IgD-negative memory B cell (primary cell): ENCODE data around the gene SOX6. TPM values are rescaled to one million over a fixed set of nuclear protein-coding genes. Genes with fewer than 3 reads are reported as not detected.

ENCODE experiments used
- H3K27ac Mint-ChIP-seq, 3 donors: one replicate each; pipeline ENCODE4 v1.8.0; 2020 to 2022; ENCODE audit warnings: mild to moderate bottlenecking in 3 of 3, mixed read lengths in 3 of 3, moderate library complexity in 1 of 3
- H3K27me3 Mint-ChIP-seq: one replicate; pipeline ENCODE4 v1.8.0; 2021; ENCODE audit warnings: mixed read lengths
- H3K36me3 Mint-ChIP-seq: one replicate; pipeline ENCODE4 v1.8.0; 2020; ENCODE audit warnings: mild to moderate bottlenecking, mixed read lengths
- H3K4me1 Mint-ChIP-seq, 3 donors: one replicate each; pipeline ENCODE4 v1.8.0; 2020 to 2022; ENCODE audit warnings: mixed read lengths in 3 of 3, mild to moderate bottlenecking in 1 of 3
- H3K4me3 Mint-ChIP-seq, 4 donors: one replicate each; pipeline ENCODE4 v1.8.0; 2020 to 2022; ENCODE audit warnings: mild to moderate bottlenecking in 4 of 4, mixed read lengths in 4 of 4, moderate library complexity in 3 of 4
- H3K9me3 Mint-ChIP-seq, 3 donors: one replicate each; pipeline ENCODE4 v1.8.0; 2020 to 2021; ENCODE audit warnings: mixed read lengths in 3 of 3, mild to moderate bottlenecking in 1 of 3
- polyA plus RNA-seq: library from polyadenylated mRNA; unstranded; fragments of 300-500 nt; fragmentation: Illumina TruSeq; gene quantifications from one replicate; pipeline ENCODE4 v1.2.3, GENCODE V29; 2021

SOX6 gene
- polyA plus RNA-seq, 1 donor from 2014 or later: not detected

DNA sequence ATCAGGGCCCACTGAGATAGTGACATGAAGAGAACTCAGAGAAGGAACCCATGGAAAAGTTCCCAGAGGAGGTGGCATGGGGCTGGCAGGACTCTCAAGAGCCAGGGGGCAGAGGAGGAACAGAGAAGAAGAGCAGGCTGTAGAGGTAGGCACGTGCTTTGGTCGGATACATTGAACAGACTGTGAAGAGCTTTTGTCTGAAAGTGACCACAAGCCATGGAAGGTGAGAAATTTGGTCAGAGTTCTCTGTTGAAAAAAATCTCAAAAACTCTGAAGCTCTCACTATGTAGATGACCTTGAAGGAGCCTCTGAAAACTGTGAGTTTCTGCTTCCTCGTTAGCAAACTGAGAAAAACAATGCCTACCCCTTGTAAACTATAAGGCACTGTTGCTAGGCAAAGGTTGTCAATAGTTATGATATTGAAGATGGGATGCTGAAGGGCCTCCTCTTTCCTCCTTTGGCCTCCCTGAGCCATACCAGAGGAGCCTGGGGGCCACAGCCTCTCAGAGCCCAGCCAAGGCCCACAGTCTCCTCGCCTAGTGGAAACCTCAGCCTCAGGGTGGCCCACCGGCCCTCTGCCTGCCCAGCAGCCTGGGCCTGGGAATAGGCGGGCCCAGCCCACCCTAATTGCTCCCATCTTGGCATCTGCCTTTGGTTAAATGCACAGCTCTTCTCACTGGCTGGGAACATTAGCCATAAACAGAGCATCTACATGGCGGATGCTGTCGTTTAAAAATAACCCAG is 415.7 kb downstream of the SOX6 start:
- Mint-ChIP-seq H3K27me3 (peaks cover 6% of the 10 kb centered on the region), H3K27ac (no peak overlapping the region), H3K9me3 (peaks cover 0 to 7% (median 0%) of the 10 kb centered on the region in 3 donors), H3K36me3 (no peaks in the 10 kb centered on the region), H3K4me3 (no peak overlapping the region), H3K4me1 (no peaks in the 10 kb centered on the region)

DNA sequence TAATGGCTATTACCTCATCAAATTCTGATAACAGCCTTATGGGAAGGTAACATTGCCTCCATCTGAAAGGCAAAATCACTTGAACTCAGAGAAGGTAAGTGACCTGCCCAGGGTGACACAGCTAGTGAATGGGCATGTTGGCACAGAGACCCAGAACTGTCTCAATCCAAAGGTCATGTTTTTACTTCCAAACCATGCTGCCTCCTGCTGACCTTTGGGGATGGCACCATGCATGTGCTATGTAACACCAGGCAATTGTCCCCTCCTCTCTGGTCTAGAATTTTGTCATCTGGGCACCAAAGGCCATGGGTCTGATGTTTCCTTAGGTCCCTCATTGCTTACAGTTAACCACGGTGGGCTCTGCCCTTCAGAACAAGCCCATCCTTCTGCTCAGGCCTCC is 417.4 kb downstream of the SOX6 start:
- H3K9me3 Mint-ChIP-seq: peaks cover 0 to 3% (median 0%) of the 10 kb centered on the region in 3 donors
- H3K27me3 Mint-ChIP-seq: peaks cover 6% of the 10 kb centered on the region
- no peak overlapping the region for H3K27ac Mint-ChIP-seq
- H3K4me3 Mint-ChIP-seq: no peak overlapping the region
- H3K4me1 Mint-ChIP-seq: no peaks in the 10 kb centered on the region
- no peaks in the 10 kb centered on the region for H3K36me3 Mint-ChIP-seq

DNA sequence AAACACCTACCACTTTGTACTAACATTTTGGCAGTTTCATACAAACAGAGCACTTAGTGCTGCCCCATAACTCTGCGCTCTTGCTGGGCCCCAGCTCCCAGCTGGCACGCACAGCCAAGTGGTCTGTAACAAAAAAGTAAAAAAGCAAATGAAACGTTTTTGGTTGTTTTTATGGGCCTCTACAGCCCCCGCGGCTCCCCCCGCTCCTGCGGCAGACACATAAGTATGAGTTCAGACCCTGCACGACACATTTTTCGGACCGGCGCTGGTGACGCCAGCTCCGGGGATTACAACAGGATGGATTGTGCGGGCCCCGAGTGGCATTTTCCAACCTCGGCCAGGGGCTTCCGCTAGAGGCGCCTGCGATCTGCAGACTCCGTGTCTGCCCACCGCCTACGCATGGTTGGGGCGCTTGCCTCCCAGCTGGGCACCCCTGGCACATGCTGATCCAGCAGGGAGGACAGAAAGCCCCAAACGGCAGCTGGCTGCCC is 418.2 kb downstream of the SOX6 start:
- H3K4me1 Mint-ChIP-seq: no peaks in the 10 kb centered on the region
- no peaks in the 10 kb centered on the region for H3K36me3 Mint-ChIP-seq
- H3K9me3 Mint-ChIP-seq: peaks cover 0 to 3% (median 0%) of the 10 kb centered on the region in 3 donors
- H3K27me3 Mint-ChIP-seq: peaks cover 6% of the 10 kb centered on the region
- H3K4me3 Mint-ChIP-seq: no peak overlapping the region
- H3K27ac Mint-ChIP-seq: no peak overlapping the region

DNA sequence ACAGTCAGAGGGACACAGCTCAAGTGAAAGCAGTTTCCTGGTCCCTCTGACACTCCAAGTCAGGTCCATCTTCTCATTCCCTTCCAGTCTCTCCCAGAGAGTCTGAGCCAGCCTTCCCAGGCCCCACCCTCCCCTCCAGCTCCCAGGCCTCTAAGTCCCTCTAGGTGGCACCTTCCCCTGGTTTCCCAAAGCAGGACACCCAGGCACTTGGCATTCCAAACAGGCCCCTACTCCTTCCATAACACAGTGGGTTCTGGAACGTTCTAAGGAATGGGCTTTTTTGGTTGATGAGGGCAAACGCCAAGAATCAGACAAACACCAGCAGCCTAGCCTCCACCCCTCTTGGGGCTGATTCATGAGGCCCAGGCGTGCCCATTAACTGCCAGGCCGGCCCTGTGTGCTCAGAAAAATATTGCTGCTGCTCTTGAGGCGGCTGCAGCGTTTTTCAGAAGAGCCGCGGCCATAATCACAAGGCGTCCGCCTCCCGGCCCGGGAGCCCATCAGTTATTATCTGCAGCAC is 418.7 kb downstream of the SOX6 start:
- H3K27ac Mint-ChIP-seq: no peak overlapping the region
- peaks cover 6% of the 10 kb centered on the region for H3K27me3 Mint-ChIP-seq
- no peak overlapping the region for H3K4me3 Mint-ChIP-seq
- no peaks in the 10 kb centered on the region for H3K36me3 Mint-ChIP-seq
- H3K9me3 Mint-ChIP-seq: peaks cover 0 to 3% (median 0%) of the 10 kb centered on the region in 3 donors
- H3K4me1 Mint-ChIP-seq: no peaks in the 10 kb centered on the region

DNA sequence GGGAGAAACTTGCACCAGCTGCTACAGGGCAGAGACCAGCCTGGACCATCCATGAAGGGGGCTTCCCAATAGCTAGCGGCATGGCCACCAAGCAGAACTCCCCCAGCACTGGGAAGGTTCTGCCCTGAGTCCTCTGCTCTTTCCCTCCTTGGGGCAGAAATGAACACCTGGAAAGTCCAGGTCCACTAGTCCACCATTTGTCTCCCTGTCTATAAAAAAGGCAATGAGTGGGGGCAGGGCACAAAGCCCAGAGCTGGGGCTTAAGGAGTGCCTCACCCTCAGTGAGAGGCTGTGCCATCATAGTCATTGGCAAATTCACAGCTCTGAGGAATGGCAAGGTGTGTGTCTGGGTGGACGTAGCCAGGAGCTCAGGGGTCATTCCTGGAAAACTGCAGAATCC is 420.3 kb downstream of the SOX6 start:
- H3K36me3 Mint-ChIP-seq: no peaks in the 10 kb centered on the region
- H3K27ac Mint-ChIP-seq: no peak overlapping the region
- no peaks in the 10 kb centered on the region for H3K4me1 Mint-ChIP-seq
- H3K4me3 Mint-ChIP-seq: no peak overlapping the region
- H3K27me3 Mint-ChIP-seq: peaks cover 5% of the 10 kb centered on the region
- H3K9me3 Mint-ChIP-seq: peaks cover 0 to 6% (median 5%) of the 10 kb centered on the region in 3 donors

DNA sequence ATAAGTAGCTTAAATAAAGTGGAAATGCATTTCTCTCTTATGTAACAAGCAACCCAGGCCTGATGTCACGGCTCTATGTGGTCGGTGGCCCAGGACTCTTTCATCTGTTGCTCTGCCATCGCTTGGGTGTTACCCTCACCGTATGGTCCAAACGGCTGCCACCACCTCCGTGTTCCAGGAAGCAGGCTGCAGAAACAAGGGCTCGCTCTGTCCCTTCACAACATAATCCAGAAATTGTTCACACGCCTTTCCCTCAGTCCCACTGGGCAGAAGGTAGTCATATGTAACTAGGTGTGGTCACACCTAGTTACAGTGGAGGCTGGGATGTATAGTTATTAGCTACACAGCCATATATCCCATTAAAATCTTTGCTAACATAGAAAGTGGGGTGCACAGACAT is 421.0 kb downstream of the SOX6 start:
- H3K27ac Mint-ChIP-seq: no peak overlapping the region

DNA sequence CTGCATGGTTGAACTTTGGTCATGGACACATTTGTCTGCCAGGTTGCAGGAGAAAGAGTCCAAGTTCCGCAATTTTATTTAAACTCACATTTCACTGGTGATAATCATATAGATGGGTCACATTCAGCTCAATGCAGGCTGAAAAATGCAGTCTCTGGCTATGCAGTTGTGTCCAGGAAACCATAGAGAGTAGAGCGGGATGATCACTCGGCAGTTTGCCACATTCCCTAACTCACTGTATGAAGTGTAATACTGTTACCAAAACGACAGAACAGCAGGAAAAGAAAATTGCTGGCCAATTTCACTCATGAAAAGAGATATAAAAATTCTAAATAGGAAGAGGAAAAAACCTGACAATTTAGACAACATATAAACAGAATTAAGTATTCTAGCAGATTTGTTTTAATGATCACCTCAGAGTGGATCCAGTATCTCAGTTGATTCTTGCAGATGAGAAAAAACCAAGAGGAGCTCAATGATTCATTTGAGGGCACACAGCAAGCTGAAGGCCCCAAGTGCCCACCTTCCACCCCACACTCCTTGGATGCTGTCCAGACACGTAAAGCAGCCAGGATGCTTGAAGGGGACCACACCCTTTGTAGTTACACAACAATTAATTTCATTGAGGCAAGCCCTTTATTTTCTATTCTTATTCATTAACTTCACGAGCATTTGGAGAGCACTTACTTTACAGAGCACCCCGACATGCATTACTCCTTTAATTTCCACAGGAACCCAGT is 422.3 kb downstream of the SOX6 start:
- H3K27ac Mint-ChIP-seq: no peak overlapping the region
- H3K4me1 Mint-ChIP-seq: no peaks in the 10 kb centered on the region
- H3K27me3 Mint-ChIP-seq: no peaks in the 10 kb centered on the region
- peaks cover 0 to 10% (median 5%) of the 10 kb centered on the region in 3 donors for H3K9me3 Mint-ChIP-seq
- no peak overlapping the region for H3K4me3 Mint-ChIP-seq
- H3K36me3 Mint-ChIP-seq: no peaks in the 10 kb centered on the region

More for the DNA sequence above, 421.0 kb downstream of the SOX6 start:
- Mint-ChIP-seq H3K4me1 (no peaks in the 10 kb centered on the region), H3K4me3 (no peak overlapping the region), H3K9me3 (peaks cover 0 to 10% (median 5%) of the 10 kb centered on the region in 3 donors), H3K36me3 (no peaks in the 10 kb centered on the region), H3K27me3 (peaks cover 4% of the 10 kb centered on the region)

DNA sequence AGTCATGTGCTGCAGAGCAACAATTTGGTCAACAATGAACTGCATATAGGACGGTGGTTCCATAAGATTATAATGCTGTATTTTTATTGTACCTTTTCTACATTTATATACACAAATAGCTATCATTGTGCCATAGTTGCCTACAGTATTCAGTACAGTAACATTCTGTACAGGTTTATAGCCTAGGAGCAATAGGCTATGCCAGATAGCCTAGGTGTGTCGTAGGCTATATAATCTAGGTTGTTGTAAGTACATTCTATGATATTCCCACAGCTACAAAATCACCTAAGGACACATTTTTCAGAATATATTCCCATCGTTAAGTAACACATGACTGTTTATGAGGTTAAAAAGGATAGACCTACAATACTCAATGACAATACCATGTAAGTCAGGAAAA is 423.9 kb downstream of the SOX6 start:
- Mint-ChIP-seq H3K4me1 (no peaks in the 10 kb centered on the region), H3K27me3 (no peaks in the 10 kb centered on the region), H3K27ac (no peak overlapping the region), H3K36me3 (no peaks in the 10 kb centered on the region), H3K9me3 (peaks cover 0 to 10% (median 5%) of the 10 kb centered on the region in 3 donors), H3K4me3 (no peak overlapping the region)

DNA sequence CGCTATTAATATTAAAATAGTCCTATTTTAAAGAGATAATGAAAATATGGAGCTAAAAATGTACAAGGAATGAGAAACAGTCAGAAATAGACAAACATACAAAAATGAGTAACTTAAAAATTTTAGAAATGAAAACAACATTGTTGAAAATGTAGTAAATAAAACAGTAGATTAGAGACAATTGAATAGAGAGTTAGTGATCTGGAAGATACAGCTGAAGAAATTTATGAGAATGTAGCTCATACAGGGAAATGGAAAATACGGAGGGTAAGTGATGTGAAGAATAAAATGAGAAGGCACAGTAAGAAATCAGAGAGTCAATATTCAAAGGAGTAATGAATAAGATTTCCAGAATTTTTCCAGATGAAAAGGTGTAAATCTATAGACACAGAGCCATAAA is 424.8 kb downstream of the SOX6 start:
- Mint-ChIP-seq H3K4me3 (no peak overlapping the region), H3K27ac (no peak overlapping the region), H3K4me1 (no peaks in the 10 kb centered on the region), H3K36me3 (no peaks in the 10 kb centered on the region), H3K27me3 (no peaks in the 10 kb centered on the region), H3K9me3 (peaks cover 0 to 10% (median 2%) of the 10 kb centered on the region in 3 donors)

DNA sequence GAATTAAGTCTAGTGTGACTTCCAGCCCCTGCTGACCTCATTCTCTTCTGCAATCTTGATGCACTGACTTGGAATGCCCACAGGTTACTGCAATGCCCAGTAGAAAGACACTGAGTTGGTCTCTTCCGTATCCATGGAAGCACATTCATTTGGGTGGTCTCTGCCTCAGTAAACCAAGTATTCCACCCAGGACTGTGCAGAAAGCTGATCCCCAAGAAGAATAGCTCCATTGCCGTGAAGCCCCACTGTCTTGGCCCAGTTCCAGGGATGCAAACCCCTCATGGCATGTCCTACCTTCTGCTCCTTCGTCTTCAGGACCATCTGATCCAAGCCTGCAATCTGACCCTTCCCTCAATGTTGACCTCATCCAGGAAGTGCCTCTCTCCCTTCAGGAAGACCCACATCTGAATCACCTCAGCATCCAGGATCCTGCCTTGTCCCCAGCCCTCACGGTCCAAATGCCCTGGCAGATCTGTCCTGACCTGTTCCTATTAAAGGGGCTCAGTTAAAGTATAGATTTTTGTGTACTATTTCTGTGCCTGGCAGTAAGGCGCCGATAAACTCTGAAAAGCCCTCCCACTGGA is 425.8 kb downstream of the SOX6 start:
- H3K9me3 Mint-ChIP-seq: peaks cover 0 to 10% (median 2%) of the 10 kb centered on the region in 3 donors
- no peaks in the 10 kb centered on the region for H3K4me1 Mint-ChIP-seq
- H3K36me3 Mint-ChIP-seq: no peaks in the 10 kb centered on the region
- no peak overlapping the region for H3K4me3 Mint-ChIP-seq
- H3K27ac Mint-ChIP-seq: no peak overlapping the region
- no peaks in the 10 kb centered on the region for H3K27me3 Mint-ChIP-seq

DNA sequence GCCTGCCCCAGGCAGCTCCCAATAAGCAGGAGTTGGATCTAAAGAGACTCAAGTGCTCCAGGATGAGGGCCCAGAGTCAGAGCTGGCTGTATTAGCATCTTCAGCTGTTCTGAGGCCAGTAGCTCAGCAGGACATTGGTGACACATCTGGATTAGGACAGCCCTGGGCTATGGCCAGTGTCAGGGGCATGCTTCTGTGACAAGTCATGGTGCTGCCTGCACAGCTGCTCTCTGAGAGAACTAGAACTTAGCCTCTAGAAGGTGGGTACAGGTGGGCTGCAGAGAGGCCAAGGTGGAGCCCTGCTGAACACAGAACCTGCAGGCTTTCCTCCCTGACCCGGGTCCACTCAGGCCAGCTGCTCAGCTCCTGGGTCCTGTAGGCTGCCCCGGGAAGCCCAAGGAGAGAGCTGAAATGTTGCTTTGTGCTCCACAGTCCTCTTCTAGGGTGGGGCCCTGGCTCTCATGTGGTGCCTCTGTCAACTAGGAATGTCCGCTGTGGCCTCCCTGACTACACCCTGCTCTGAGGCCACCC is 426.9 kb downstream of the SOX6 start:
- H3K4me3 Mint-ChIP-seq: no peak overlapping the region
- H3K27me3 Mint-ChIP-seq: no peaks in the 10 kb centered on the region
- no peaks in the 10 kb centered on the region for H3K4me1 Mint-ChIP-seq
- no peak overlapping the region for H3K27ac Mint-ChIP-seq
- H3K9me3 Mint-ChIP-seq: peaks cover 0 to 10% (median 2%) of the 10 kb centered on the region in 3 donors
- H3K36me3 Mint-ChIP-seq: no peaks in the 10 kb centered on the region

DNA sequence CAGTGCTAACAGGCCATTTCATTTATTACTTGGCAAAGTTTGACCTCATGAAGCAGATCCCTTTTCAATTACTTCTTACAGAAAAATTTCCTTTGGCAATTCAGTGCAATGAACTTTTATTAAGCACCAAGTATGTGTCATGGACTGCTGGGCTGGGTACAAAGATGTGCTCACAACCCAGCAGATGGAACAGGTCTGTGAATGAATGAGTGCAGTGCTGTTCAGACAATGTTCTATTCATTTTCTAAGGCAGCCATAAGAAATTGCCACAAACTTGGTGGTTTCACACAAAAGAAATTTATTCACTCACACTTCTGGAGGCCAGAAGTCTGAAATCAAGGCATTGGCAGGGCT is 428.5 kb downstream of the SOX6 start:
- Mint-ChIP-seq H3K27me3 (no peaks in the 10 kb centered on the region), H3K4me3 (no peak overlapping the region)

DNA sequence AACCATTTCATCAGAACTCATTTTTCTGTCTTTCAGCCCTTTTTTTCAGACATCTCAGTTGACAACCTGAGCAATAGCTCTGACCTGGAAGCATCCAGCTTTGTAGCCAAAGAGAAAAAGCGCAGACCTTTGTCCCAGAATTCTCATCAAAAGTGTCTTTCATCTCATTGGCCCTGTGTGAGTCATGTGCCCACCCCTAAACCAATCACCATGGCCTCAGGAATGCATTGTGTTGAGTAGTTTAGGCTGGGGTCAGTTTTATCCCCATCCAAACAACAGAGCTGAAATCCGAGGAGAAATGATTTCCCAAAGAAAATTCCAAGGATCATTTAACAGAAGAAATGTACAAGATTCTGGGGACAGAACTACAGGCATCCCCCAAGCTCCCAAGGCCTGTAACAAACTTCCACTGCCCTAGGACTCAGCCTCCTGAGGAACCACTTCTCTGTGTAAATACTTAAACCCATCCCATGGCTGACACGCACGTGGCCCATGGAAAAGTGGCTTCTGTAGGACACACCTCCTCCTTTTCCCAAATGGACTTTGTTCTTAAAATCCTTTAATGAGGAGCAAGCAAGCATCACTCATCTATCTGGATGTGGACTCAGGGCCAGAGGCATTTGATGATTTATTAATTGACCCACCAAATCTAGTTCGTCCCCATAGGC is 429.0 kb downstream of the SOX6 start:
- Mint-ChIP-seq H3K27me3 (no peaks in the 10 kb centered on the region), H3K9me3 (peaks cover 0 to 10% (median 5%) of the 10 kb centered on the region in 3 donors), H3K36me3 (no peaks in the 10 kb centered on the region), H3K4me1 (no peaks in the 10 kb centered on the region), H3K27ac (no peak overlapping the region), H3K4me3 (no peak overlapping the region)

More for the DNA sequence above, 428.5 kb downstream of the SOX6 start:
- Mint-ChIP-seq H3K27ac (no peak overlapping the region), H3K36me3 (no peaks in the 10 kb centered on the region), H3K4me1 (no peaks in the 10 kb centered on the region), H3K9me3 (peaks cover 0 to 10% (median 5%) of the 10 kb centered on the region in 3 donors)

DNA sequence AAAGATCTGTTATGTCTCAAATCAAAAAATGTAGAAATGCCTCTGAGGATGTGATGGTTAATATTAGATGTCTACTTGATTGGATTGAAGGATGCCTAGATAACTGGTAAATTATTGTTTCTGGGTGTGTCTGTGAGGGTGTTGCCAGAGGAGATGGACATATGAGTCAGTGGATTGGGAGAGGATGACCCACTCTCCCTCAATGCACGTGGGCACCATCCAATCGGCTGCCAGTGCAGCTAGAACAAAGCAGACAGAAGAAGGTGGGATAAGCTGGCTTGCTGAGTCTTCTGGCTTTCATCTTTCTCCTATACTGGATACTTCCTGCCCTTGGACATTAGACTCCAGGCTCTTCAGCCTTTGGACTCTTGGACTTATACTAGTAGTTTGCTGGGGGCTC is 430.3 kb downstream of the SOX6 start:
- H3K27me3 Mint-ChIP-seq: no peaks in the 10 kb centered on the region
- no peaks in the 10 kb centered on the region for H3K36me3 Mint-ChIP-seq
- no peak overlapping the region for H3K4me3 Mint-ChIP-seq
- no peak overlapping the region for H3K27ac Mint-ChIP-seq
- peaks cover 0 to 4% (median 3%) of the 10 kb centered on the region in 3 donors for H3K9me3 Mint-ChIP-seq
- H3K4me1 Mint-ChIP-seq: no peaks in the 10 kb centered on the region
